ENCODE measurements around the gene IRF2.
A peak's percentile ranks its signal among the peaks of the same experiment; 100 is the strongest.

Gene IRF2

GRCh38 chr4:184474263-184475095, at the start of gene IRF2:
Gene IRF2, minus strand, starts transcription at chr4:184474550. Its CDS starts 45,486 bp downstream, at chr4:184429064.
- TF ChIP-seq, protein P1, sequence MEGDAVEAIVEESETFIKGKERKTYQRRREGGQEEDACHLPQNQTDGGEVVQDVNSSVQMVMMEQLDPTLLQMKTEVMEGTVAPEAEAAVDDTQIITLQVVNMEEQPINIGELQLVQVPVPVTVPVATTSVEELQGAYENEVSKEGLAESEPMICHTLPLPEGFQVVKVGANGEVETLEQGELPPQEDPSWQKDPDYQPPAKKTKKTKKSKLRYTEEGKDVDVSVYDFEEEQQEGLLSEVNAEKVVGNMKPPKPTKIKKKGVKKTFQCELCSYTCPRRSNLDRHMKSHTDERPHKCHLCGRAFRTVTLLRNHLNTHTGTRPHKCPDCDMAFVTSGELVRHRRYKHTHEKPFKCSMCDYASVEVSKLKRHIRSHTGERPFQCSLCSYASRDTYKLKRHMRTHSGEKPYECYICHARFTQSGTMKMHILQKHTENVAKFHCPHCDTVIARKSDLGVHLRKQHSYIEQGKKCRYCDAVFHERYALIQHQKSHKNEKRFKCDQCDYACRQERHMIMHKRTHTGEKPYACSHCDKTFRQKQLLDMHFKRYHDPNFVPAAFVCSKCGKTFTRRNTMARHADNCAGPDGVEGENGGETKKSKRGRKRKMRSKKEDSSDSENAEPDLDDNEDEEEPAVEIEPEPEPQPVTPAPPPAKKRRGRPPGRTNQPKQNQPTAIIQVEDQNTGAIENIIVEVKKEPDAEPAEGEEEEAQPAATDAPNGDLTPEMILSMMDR (IDR thresholded peaks at IDR 0.05; ENCODE audit: borderline replicate concordance, insufficient read depth, low read depth, low read length) = no peak
- peak within 1 kb of the TSS; percentile 78 for H3K4me3 ChIP-seq (ENCODE audit: low read depth, low read length)

DNA sequence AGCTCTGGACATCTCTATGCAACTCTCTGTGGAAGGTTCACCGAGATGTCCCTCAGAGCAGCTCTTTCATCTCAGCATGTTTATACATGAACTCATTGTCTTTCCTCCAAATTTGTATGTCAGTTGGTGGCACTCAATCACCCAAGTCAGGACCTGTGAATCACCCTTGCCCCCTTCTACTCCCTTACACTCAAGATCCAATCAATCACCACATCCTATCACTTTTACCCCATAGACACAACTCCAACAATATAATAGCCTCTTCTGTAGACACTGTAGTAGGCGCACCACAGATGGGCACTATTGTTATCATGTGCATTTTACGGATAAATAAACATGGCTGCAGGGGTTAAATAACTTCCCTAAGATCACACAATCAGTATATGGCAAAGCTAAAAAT, 41.3 kb upstream of the IRF2 start:
- TF ChIP-seq, protein P1 (IDR thresholded peaks at IDR 0.05; ENCODE audit: borderline replicate concordance, insufficient read depth, low read depth, low read length) = no peak
- no peak overlapping the region for H3K4me3 ChIP-seq (ENCODE audit: low read depth, low read length)

DNA sequence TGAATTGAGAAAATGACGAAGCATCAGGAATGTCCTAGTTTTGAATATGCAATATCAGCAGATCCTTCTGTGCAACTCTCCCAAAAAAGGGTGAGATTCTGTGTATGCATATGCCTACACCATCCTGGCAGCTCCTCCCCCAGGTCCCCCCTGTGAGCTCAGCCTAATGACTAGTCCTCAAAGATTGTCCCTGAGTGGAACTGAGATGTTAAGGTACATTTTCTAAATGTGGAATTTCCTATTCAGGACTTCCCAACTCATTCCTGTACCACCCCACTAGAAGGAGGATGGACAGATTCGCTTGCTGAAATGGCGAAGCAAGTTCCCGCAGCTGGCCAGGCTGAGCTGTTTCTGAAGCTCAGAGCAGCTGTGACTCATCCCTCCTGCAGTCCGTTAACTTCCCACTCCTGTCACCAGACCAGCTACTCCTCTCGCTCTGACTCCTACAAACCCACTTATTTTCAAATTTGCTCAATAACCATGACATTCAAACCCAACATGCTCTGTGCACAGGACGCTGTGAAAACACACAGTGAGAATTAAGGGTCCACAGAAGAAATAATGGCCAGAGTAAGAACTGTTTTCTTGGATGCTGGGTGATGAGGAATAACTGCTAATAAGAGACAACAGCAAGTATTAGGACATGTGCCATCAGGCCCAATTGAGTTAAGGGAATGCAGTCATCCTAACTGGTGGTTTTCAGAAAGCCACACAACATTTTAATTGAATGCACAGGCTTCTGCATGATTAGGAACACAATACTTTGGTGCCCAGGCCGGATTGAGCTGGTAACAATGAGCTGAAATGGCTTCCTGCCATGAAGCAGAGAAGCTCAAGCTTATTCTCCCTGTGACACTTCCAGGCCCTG, 40.0 kb upstream of the IRF2 start:
- TF ChIP-seq, protein P1 (IDR thresholded peaks at IDR 0.05; ENCODE audit: borderline replicate concordance, insufficient read depth, low read depth, low read length) = no peak
- H3K4me3 ChIP-seq (ENCODE audit: low read depth, low read length) = no peak overlapping the region

DNA sequence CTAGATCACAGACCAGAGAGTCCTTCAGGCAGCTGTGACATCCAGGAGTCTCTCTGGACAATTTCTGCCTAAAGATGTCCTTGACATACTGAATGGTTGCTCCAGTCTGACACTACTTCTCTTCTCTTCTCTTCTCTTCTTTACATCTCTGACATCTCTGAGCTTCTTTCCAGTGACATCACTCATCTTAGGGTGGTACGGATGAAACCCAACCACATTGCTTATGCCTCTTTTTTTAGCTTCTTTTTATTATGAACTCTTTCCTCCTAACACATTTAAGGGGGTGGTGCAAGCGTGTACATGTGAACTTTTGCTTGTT, 39.4 kb upstream of the IRF2 start:
- H3K4me3 ChIP-seq (ENCODE audit: low read depth, low read length) = no peak overlapping the region
- TF ChIP-seq, protein P1 (IDR thresholded peaks at IDR 0.05; ENCODE audit: borderline replicate concordance, insufficient read depth, low read depth, low read length) = no peak

- no peak overlapping the region for H3K4me3 ChIP-seq (ENCODE audit: low read depth, low read length)
- TF ChIP-seq, protein P1 (IDR thresholded peaks at IDR 0.05; ENCODE audit: borderline replicate concordance, insufficient read depth, low read depth, low read length) = no peak
Measured at GRCh38 chr4:184511156-184511555, 36.8 kb upstream of the IRF2 start.

GRCh38 chr4:184510401-184510800, 36.1 kb upstream of the IRF2 start:
- no peak overlapping the region for H3K4me3 ChIP-seq (ENCODE audit: low read depth, low read length)
- TF ChIP-seq, protein P1 (IDR thresholded peaks at IDR 0.05; ENCODE audit: borderline replicate concordance, insufficient read depth, low read depth, low read length) = no peak
